B cell (primary cell): ENCODE measurements around the gene DDX24. TPM values are rescaled to one million over a fixed set of nuclear protein-coding genes. Genes with fewer than 3 reads are reported as not detected.

Experiments used
- ATAC-seq: fragments of 200-7000 bp; cut with Tn5 transposase; one replicate; pipeline ENCODE4 v1.10.0; 2021; ENCODE audit warnings: low read depth, mild to moderate bottlenecking, moderate number of reproducible peaks, moderate library complexity
- CTCF ChIA-PET: fragments of 350-600 bp; sonication (Branson Sonifier 250); formaldehyde crosslinking; loops from one replicate; lab custom pipeline; 2021; ENCODE audit warnings: antibody characterized with exemption, inconsistent platforms; lab: Charles Lee
- POLR2A ChIA-PET: fragments of 350-600 bp; sonication (Branson Sonifier 250); formaldehyde crosslinking; loops from one replicate; lab custom pipeline; 2021; ENCODE audit warnings: antibody characterized with exemption; lab: Charles Lee
- DNase-seq: peaks from one replicate; pipeline ENCODE4 v3.0.0; 2013
- H2AFZ ChIP-seq: 2 replicates; pipeline ENCODE4 v1.6.1; 2012; ENCODE audit warnings: mild to moderate bottlenecking, low read depth, low read length; ENCODE audit not compliant: insufficient read depth, poor library complexity, severe bottlenecking
- H3K27ac ChIP-seq, 2 donors: 1 replicate in 1 of 2; 2 replicates in 1 of 2; pipeline ENCODE4 v1.5.1; 2012 to 2013; ENCODE audit warnings: low read length in 2 of 2, mild to moderate bottlenecking in 2 of 2, moderate library complexity in 1 of 2
- H3K27me3 ChIP-seq, 4 experiments: fragments of 200-600 bp in 1 of 4; sonication (generic) in 1 of 4; replicated peaks in 1 of 4; 1 replicate in 2 of 4; 2 replicates in 2 of 4; pipeline versions ENCODE4 v1.6.1 to v1.7.0; 2013 to 2016; ENCODE audit warnings: low read length in 3 of 4, mild to moderate bottlenecking in 2 of 4, mixed read lengths in 1 of 4, moderate library complexity in 1 of 4; ENCODE audit not compliant: insufficient read depth in 4 of 4, control insufficient read depth in 3 of 4; ENCODE audit errors: control extremely low read depth in 1 of 4
- H3K36me3 ChIP-seq, 2 experiments: replicated peaks in 1 of 2; 1 replicate in 1 of 2; 2 replicates in 1 of 2; pipeline versions ENCODE4 v1.6.1 to v1.7.1; 2013; ENCODE audit warnings: low read length in 1 of 2; ENCODE audit not compliant: insufficient read depth in 2 of 2, control insufficient read depth in 1 of 2; ENCODE audit errors: control extremely low read depth in 1 of 2, extremely low read depth in 1 of 2
- H3K4me1 ChIP-seq, 2 donors: fragments of 200-600 bp in 1 of 2; sonication (generic) in 1 of 2; 1 replicate in 1 of 2; 2 replicates in 1 of 2; pipeline versions ENCODE4 v1.5.1 to v1.6.1; 2013 to 2017; ENCODE audit warnings: low read length in 2 of 2; ENCODE audit not compliant: control insufficient read depth in 2 of 2, insufficient read depth in 2 of 2
- H3K4me2 ChIP-seq: replicated peaks from 2 replicates; pipeline ENCODE3; 2012; ENCODE audit warnings: mild to moderate bottlenecking, low read depth, low read length; ENCODE audit not compliant: poor library complexity, severe bottlenecking
- H3K4me3 ChIP-seq, 5 experiments: fragments of 200-600 bp in 1 of 5; sonication (generic) in 1 of 5; 1 replicate in 3 of 5; 2 replicates in 2 of 5; pipeline versions ENCODE4 v1.5.1 to v1.7.0; 2011 to 2016; ENCODE audit warnings: low read length in 4 of 5, mild to moderate bottlenecking in 4 of 5, low read depth in 2 of 5, control low read depth in 1 of 5, moderate library complexity in 1 of 5; ENCODE audit not compliant: insufficient read depth in 1 of 5; ENCODE audit errors: control extremely low read depth in 1 of 5, extremely low read depth in 1 of 5
- H3K79me2 ChIP-seq: fragments of 200-600 bp; sonication (generic); one replicate; pipeline ENCODE4 v1.6.0; 2016; ENCODE audit warnings: low read length; ENCODE audit not compliant: control insufficient read depth, insufficient read depth
- H3K9ac ChIP-seq: fragments of 200-600 bp; sonication (generic); 2 replicates; pipeline ENCODE4 v1.6.1; 2017; ENCODE audit warnings: mild to moderate bottlenecking, low read length, moderate library complexity
- H3K9me3 ChIP-seq, 3 donors: one replicate each; pipeline versions ENCODE4 v1.6.1 to v1.7.1; 2013; ENCODE audit warnings: low read length in 2 of 3; ENCODE audit not compliant: control insufficient read depth in 2 of 3, insufficient read depth in 1 of 3; ENCODE audit errors: control extremely low read depth in 1 of 3
- H4K20me1 ChIP-seq: 2 replicates; pipeline ENCODE4 v1.6.0; 2012; ENCODE audit warnings: mild to moderate bottlenecking, low read length; ENCODE audit not compliant: insufficient read depth, control insufficient read depth, poor library complexity, severe bottlenecking
- H3K27ac Mint-ChIP-seq: one replicate; pipeline ENCODE4 v1.8.0; 2021; ENCODE audit warnings: mixed read lengths
- H3K27me3 Mint-ChIP-seq: one replicate; pipeline ENCODE4 v1.8.0; 2021; ENCODE audit warnings: mixed read lengths
- H3K4me1 Mint-ChIP-seq: one replicate; pipeline ENCODE4 v1.8.0; 2021; ENCODE audit warnings: mixed read lengths
- H3K4me3 Mint-ChIP-seq: one replicate; pipeline ENCODE4 v1.8.0; 2021; ENCODE audit warnings: mixed read lengths
- H3K9me3 Mint-ChIP-seq: one replicate; pipeline ENCODE4 v1.8.0; 2022; ENCODE audit warnings: mixed read lengths; ENCODE audit not compliant: insufficient read depth
- EZH2 ChIP-seq: IDR thresholded peaks from 2 replicates; pipeline ENCODE4 v1.6.1; 2012; ENCODE audit warnings: borderline replicate concordance, low read depth, mild to moderate bottlenecking, moderate library complexity, low read length; ENCODE audit not compliant: insufficient read depth, poor library complexity, severe bottlenecking
- WGBS: methylation state at CpG from one replicate; pipeline ENCODE4 v1.1.5; 2013; ENCODE audit warnings: missing lambda C conversion rate; ENCODE audit not compliant: insufficient coverage; 5-methylcytosine and 5-hydroxymethylcytosine counted together
- intact Hi-C: fragments of 100-400 bp; cut with micrococcal nuclease; formaldehyde crosslinking; loops from one replicate; pipeline ENCODE4 v1.10.0; 2022
- polyA plus RNA-seq: library from polyadenylated mRNA; depleted of rRNA; stranded (reverse); fragments of >200 nt; gene quantifications from 2 replicates; pipeline ENCODE4 v1.2.3, GENCODE V29; 2012
- total RNA-seq, 2 donors: library from RNA; stranded (reverse); fragments of 120-200 nt in 1 of 2; gene quantifications; 1 replicate in 1 of 2; 2 replicates in 1 of 2; pipeline versions ENCODE4 v1.2.3 to v1.2.4, GENCODE V29; 2013 to 2022
- TF ChIP-seq, protein P1 (sequence below): fragments of 200-600 bp; IDR thresholded peaks from one replicate; pipeline ENCODE4 v1.8.0; 2022; ENCODE audit warnings: antibody characterized with exemption, mild to moderate bottlenecking

The DDX24 gene
- total and polyA plus RNA-seq, 2 donors (not counting 1 experiment from before 2014, with no cell fraction given), result 145 to 211 TPM

DNA sequence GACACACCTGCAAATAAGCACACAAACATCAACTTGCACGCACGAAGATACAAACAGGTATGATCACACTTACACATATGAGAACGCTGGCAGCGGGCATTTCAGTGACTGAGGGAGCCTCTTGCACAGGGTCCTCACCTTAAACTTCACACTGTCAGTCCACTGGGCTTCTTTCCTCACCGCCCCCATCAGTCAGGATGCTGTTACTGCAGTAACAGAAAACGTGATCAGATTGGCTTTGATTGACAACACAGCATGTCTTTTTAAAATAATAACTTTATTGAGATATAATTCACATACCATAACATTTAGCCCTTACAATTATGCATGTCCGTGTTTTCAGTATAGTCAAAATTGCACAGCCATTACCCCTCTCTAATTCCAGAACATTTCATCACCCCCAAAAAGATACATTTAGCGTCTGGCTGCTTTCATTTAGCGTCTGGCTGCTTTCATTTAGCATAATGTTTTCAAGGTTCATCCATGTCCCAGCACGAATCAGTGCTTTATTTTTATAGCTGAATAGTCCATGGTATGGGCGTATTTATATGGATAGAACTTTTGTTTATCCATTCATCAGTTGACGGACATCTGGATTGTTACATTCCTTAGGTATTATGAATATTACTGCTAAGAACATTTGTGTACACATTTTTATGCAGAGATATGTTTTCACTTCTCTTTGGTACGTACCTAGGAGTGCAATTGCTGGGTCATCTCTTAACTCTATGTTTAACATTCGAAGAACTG, 75.5 kb downstream of the DDX24 start:
- TF ChIP-seq, protein P1, sequence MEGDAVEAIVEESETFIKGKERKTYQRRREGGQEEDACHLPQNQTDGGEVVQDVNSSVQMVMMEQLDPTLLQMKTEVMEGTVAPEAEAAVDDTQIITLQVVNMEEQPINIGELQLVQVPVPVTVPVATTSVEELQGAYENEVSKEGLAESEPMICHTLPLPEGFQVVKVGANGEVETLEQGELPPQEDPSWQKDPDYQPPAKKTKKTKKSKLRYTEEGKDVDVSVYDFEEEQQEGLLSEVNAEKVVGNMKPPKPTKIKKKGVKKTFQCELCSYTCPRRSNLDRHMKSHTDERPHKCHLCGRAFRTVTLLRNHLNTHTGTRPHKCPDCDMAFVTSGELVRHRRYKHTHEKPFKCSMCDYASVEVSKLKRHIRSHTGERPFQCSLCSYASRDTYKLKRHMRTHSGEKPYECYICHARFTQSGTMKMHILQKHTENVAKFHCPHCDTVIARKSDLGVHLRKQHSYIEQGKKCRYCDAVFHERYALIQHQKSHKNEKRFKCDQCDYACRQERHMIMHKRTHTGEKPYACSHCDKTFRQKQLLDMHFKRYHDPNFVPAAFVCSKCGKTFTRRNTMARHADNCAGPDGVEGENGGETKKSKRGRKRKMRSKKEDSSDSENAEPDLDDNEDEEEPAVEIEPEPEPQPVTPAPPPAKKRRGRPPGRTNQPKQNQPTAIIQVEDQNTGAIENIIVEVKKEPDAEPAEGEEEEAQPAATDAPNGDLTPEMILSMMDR, result peak; percentile 74
- no peak for TF ChIP-seq EZH2
- no peak overlapping the region for H3K4me2 ChIP-seq
- no peaks in the 10 kb centered on the region for H3K79me2 ChIP-seq
- peaks cover 0 to 40% (median 15%) of the 10 kb centered on the region in 4 experiments for H3K27me3 ChIP-seq
- no peak overlapping the region for H3K4me3 ChIP-seq
- DNase-seq, result peak; percentile 29
- H4K20me1 ChIP-seq, result no peaks in the 10 kb centered on the region
- H3K27ac ChIP-seq, result no peak overlapping the region
- POLR2A ChIA-PET, result no interaction called here
- H3K9me3 ChIP-seq, result peaks cover 0 to 7% (median 0%) of the 10 kb centered on the region in 3 donors
- no peaks in the 10 kb centered on the region for H3K36me3 ChIP-seq
- peak; percentile 36 for ATAC-seq
- H3K27ac Mint-ChIP-seq, result no peak overlapping the region
- WGBS, result 70% methylated on average over 4 of the region's 14 CpGs
- CTCF ChIA-PET, result interaction anchor here (0.9 to 12.8 kb wide), 5 partner anchors 31 to 82 kb away, joined by 3 to 367 read pairs (median 7); no protein-coding TSS in a partner anchor
- no peak overlapping the region for H3K4me3 Mint-ChIP-seq
- intact Hi-C loops, result no loop called here
- H3K9me3 Mint-ChIP-seq, result no peaks in the 10 kb centered on the region
- no peak overlapping the region for H2AFZ ChIP-seq
- peaks cover 4% of the 10 kb centered on the region for H3K4me1 Mint-ChIP-seq
- H3K27me3 Mint-ChIP-seq, result peaks cover 51% of the 10 kb centered on the region
- peaks cover 4 to 6% of the 10 kb centered on the region in 2 donors for H3K4me1 ChIP-seq
- H3K9ac ChIP-seq, result no peak overlapping the region

DNA sequence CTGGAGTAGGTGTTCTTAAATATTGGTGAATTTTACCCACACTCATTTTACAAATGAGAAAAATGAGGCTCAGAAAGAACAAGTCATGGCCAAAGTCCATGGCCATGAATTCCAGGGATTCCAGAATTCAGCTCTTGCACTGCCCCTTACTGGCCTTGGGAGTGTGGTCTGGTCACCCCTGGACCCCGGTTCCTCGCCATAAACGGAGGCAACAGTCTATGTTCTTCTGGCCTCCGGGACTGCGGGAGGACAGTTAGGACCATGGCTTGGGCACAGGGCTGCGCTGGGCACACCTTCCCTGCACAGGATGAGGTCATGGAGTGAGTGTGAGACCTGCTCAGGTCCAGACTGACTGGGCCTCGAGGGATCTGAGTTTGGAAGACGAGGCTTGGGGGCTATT, 77.0 kb downstream of the DDX24 start:
- Histone ChIP-seq H3K4me1 (peaks cover 4 to 6% of the 10 kb centered on the region in 2 donors), H3K27me3 (peaks cover 0 to 30% (median 12%) of the 10 kb centered on the region in 4 experiments), H4K20me1 (no peaks in the 10 kb centered on the region), H3K79me2 (no peaks in the 10 kb centered on the region), H3K9me3 (peaks cover 0 to 7% (median 0%) of the 10 kb centered on the region in 3 donors), H3K9ac (no peak overlapping the region), H2AFZ (no peak overlapping the region), H3K27ac (no peak overlapping the region), H3K4me3 (no peak overlapping the region), H3K36me3 (no peaks in the 10 kb centered on the region), H3K4me2 (no peak overlapping the region)
- no peaks in the 10 kb centered on the region for H3K9me3 Mint-ChIP-seq
- H3K27me3 Mint-ChIP-seq, result peaks cover 52% of the 10 kb centered on the region
- H3K4me1 Mint-ChIP-seq, result peaks cover 4% of the 10 kb centered on the region
- ChIA-PET POLR2A (no interaction called here), CTCF (interaction anchor here (0.5 to 12.8 kb wide), 6 partner anchors 18 to 65 kb away, joined by 3 to 367 read pairs (median 6); no protein-coding TSS in a partner anchor)
- WGBS, result 92% methylated on average over 8 of the region's 8 CpGs
- H3K4me3 Mint-ChIP-seq, result no peak overlapping the region
- ATAC-seq (no peak), DNase-seq (no peak)
- no peak for TF ChIP-seq EZH2
- TF ChIP-seq, protein P1, result no peak
- no peak overlapping the region for H3K27ac Mint-ChIP-seq
- intact Hi-C loops, result loop anchor here (5.0 kb wide), 1 partner anchor 347 kb away; no protein-coding TSS in a partner anchor
